NCI-H1694 (cell line): ENCODE results near the gene GRIP1.
"Not testable (repeated sequence)": the region's sequence is repeated elsewhere in the genome, so short reads cannot be mapped to it uniquely, and the experiment has no call there.

Source experiments
- DNase-seq: peaks from one replicate; lab custom pipeline; 2025; lab: John Stamatoyannopoulos, UW

GRIP1 gene

GRCh38 chr12:66516133-66516532 lies 162.7 kb downstream of the GRIP1 start:
- no peak for DNase-seq

- no peak for DNase-seq
Observed at GRCh38 chr12:66514581-66514980, 164.3 kb downstream of the GRIP1 start.

- no peak for DNase-seq
Observed at GRCh38 chr12:66508025-66508424, 170.9 kb downstream of the GRIP1 start.

GRCh38 chr12:66503746-66504145 lies 175.1 kb downstream of the GRIP1 start:
- no peak for DNase-seq

DNA sequence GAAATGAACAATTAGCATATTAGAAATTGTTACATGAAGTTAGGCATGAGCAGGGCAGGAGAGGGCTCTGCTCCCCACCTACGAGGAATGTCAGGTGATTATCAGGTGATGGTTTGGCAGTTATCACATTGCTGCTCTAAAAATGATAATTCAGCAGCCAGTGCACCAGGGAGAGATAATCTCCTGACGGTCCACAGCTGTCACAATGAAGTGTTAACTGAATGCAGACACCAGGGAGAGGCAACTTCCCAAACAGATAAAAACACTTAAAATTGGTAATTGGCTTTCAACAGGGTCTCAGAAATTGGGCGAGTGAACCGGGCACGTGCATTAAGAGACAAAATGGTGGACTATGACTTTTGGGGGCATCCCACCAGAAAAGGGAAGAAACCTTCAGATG lies 176.0 kb downstream of the GRIP1 start:
- no peak for DNase-seq

GRCh38 chr12:66500841-66501240 lies 178.0 kb downstream of the GRIP1 start:
- no peak for DNase-seq

DNA sequence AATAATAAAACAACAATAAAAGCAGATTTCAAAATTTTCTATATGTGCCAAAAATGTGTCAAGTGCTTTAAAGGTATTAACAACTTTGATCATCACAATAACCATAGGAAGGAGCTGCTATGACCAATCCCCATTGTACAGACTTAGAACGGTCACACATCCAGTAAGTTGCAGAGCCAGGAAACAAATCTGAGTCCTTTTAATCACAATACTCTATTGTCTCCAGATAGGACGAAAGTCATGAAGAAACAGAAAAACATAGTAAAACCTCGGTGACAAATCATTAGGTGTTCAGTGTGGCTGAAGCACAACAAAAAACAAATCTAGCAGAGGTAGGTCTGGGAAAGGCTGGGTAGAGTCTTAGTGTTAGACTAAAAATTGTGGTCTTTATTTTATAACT lies 178.8 kb downstream of the GRIP1 start:
- no peak for DNase-seq

DNA sequence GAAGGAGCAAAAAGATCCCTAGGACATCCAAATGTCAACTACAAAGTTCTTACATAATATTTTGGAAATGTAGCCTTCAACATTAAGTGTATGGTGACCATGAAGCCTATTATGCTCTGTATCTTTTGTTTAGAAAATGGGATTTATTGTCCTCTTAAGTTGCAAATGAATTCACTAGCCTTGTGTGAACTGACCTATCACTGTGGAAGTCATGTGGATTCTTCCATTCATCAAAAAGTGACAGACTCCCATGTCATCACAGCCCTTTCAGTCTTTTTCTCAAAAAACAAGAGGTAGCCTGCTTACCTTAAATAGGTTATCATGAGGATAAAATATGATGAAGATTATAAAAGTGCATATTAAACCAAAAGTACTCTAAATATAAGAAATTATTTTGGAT lies 179.9 kb downstream of the GRIP1 start:
- DNase-seq: no peak

DNA sequence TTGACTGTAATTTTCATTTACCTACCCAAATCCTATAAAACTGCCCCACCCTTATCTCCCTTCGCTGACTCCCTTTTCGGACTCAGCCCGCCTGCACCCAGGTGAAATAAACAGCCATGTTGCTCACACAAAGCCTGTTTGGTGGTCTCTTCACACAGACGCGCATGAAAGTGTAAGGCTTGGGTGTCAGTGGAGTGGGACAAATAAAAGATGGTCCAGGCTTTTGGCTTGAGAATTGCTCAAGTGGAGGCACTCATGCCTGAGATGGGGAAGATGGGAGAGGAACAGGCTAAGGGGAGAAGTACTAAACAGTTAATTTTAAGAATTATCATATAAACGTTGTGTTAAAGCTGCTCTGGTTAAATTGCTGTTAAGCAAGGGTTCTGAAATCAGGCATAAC lies 180.8 kb downstream of the GRIP1 start:
- not testable (repeated sequence) for DNase-seq

DNA sequence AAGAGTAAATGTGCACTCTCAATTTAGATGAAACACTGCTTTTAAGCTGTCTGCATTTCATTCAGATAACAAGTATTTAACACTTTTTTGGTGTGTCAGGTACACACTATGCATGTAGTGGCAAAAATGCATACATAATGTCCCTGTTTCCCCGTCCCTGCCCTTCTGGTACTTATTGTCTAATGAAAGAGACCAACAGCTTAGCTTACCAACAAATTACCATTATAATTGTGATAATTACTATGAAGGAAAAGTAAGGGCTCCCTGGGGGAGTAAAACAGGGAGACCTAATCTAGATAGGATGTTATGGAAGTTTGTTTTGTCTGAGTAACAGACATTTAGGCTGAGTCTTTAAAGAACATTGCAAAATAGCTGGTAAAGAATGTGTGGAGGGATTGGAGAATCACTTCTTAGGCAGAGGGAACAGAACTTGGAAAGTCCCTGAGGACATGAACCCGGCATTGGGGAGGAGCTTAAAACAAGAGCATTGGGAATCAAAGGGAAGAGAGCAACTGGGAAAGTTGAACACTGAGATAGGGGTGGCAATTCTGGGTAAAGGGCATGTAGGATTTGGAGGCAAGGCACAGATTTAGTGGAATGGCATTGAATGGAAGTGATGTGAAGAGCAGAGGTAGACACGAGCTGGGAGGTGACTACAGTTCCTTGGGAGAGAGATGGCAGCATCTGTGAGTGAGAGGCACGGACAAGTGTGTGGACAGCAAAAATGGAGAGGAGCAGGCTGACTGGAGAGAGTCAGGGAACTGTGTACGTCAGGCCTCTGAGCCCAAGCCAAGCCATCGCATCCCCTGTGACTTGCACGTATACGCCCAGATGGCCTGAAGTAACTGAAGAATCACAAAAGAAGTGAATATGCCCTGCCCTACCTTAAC lies 181.6 kb downstream of the GRIP1 start:
- no peak for DNase-seq

DNA sequence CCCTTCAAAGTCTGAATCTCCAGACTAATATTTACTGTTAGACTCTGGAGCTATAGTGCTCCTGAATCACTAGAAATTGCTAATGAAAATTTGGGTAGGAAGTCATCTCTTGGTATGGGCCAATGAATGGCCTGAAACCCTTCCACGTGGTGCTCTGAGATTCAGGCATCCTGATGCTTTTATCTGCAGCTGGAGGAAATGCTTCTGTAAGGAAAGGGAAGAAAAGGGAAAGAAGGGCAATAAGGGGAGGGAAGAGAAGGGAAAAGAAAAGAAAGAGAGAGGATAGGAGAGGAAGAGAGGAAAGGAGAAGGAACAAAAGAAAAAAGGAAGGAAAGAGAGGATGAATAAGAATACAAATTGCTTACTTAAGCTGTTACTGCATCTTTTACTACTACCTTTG lies 182.3 kb downstream of the GRIP1 start:
- DNase-seq: no peak

DNA sequence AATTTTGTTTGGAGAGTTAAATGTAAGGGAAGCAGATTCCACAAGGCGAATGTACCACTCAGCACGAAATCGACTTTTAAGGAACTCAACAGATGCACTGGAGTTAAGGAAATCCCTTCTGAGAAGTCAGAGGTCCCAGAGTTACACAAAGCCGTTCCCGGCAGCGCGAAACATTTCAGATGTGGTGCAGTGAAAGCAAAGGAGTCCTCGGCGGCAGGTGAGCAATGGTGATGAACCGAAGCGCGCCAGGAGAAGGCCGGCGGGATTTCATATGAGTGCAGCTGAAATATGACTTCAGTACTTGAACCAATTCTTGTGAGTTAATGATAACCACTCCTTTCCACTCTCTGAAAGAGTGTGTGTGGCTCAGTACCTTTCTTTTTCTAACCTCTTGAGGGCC lies 183.2 kb downstream of the GRIP1 start:
- DNase-seq: no peak

DNA sequence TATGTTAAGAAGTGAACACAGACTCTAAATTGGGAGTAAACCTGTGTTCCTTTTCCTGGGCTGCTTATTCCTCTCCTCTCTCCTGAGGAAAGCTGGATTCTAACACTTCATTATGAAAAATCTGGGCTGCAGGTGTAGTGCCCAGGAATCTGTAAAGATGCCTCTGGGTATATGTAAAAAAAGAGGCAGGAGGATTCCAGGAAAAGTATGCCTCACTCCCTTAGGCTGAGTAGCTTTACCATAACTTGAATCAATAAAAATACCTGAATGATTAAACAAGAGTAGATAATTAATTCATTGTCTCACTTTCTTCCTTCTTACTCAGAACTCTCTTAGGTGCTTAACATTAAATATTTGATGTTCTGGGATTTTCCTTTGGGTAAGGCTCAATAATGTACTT lies 185.1 kb downstream of the GRIP1 start:
- DNase-seq: no peak

DNA sequence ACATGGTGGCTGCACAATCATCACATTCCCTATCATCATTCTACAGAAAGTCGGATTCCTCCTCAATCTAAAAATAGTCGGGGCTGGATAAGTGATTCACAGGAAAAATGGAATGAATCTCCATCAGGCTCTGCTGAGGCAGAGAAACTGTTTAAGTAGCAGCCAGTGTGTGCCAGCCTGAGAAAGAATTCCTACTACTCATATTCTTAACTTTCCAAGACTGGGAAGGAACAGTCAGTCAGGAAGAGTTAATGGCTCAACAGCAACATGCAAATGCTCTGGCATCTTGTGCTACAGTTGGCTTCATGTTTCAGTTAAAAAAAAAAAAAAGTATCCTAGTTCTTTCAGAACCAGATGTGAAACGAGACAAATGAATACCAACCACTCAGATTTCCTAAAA lies 187.0 kb downstream of the GRIP1 start:
- DNase-seq: no peak

DNA sequence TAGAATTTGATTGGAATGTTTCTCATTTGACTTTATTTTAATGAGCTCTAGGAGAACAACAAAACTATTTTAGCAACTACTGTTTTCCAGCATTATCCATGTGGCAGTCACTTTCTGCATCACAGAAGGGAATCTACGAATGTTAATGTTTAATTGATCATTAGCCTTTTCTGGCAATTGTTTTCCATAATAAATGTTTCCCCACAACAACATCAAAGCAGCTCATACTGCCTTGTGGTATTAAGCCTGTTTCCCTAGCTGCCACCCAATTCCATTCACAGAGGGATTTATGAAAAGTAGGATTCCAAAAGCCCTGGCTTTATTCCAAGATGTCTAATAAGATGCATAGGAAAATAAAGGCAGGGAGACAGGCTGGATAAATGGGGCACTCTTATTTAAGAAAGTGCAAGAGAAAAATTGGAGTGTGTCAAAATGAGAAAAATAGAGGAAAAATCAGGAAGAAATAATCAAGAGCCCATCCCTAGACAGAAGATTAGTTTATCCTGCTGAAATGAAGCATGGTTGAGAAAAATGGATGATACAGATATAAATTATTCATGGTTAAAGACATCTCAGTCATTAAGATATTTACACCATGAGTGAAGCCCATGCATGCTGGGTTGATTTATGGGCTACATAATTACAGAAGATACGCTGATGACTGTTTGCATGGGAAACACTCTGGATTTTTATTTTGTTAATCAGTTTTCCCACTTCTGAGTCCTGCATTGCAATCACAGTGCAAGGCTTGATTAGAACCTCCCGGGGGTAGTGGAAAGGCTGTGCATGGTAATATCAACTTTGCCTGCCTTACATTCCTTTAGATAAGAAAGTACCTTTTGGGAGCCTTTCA lies 196.3 kb downstream of the GRIP1 start:
- no peak for DNase-seq

GRCh38 chr12:66467932-66468331 lies 210.9 kb downstream of the GRIP1 start:
- no peak for DNase-seq

DNA sequence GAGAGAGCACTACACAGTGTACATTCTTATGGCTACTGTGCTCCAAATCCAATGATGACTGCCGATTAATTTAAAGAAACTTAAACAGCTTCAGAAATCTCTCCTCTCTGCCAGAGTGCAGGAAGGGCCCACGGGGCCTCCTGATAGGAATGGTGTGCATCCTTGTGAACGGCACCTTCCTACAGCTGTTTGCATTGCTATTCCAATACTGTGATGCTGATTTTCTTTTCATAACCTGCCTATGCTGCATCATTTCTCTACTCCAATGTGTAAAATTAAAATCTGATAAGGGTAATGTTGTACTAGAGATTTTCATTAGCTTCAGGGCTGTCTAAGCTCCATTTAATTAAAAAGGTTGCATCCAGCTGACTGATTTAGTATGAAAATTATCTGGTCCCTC lies 217.5 kb downstream of the GRIP1 start:
- no peak for DNase-seq

- no peak for DNase-seq
Observed at GRCh38 chr12:66459944-66460482, 218.9 kb downstream of the GRIP1 start.

GRCh38 chr12:66456612-66457011 lies 222.3 kb downstream of the GRIP1 start:
- DNase-seq: no peak

GRCh38 chr12:66453844-66454243 lies 225.0 kb downstream of the GRIP1 start:
- DNase-seq: no peak

DNA sequence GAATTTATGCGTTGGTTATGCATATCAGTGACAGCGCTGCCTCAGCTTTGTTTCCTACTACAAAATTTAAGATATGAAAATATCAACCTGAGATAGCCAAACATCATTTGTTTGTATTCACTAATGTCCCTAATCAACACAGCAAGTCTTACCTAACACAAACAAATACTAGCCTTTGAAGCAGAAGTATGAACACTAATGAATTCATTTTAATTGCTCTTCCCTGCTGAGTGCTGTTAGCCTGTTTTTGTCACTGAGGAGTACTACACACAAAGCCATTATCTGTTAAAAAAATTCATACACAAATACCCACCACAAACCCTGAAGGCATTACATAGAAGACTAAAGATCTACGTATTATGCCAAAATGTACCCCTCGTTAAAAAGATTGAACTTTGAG lies 225.8 kb downstream of the GRIP1 start:
- DNase-seq: no peak

DNA sequence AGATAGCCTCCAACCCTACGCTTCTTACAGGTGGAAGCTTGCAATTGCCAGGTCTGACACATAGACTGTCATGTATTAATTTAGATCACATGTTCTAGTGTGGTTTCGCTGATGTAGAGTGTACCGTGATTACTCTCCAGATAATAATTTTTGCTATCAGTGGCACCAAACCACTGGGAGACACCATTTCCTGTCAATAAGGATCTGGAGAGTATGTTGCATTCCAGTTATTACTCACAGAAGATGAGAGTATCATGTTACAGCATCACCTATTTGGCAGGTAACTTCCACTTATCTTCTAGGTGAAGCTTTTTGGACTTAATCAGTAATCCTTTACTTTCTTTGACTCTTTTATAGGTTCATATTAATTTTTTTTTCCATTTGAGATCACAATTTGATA lies 229.3 kb downstream of the GRIP1 start:
- no peak for DNase-seq

- DNase-seq: no peak
Observed at GRCh38 chr12:66447643-66448042, 231.2 kb downstream of the GRIP1 start.
